BLaER1 treated with 17β-estradiol and CSF1 and Interleukin-3, amounts not matched to agents 10 nM and 100 nM (cell line): ENCODE data around the gene HOOK2.
A peak's percentile ranks its signal among the peaks of the same experiment; 100 is the strongest.
"Not testable (repeated sequence)": the region's sequence is repeated elsewhere in the genome, so short reads cannot be mapped to it uniquely, and the experiment has no call there.

Source experiments
- H3K27ac ChIP-seq, 11 experiments: shearing (Covaris generic); formaldehyde crosslinking; 2 replicates each; pipeline ENCODE4 v1.8.1; 2022
- H3K27me3 ChIP-seq, 11 experiments: shearing (Covaris generic); formaldehyde crosslinking; 2 replicates each; pipeline ENCODE4 v1.8.1; 2022
- H3K36me3 ChIP-seq, 11 experiments: shearing (Covaris generic); formaldehyde crosslinking; 2 replicates each; pipeline ENCODE4 v1.8.1; 2022
- H3K4me1 ChIP-seq, 10 experiments: shearing (Covaris generic); formaldehyde crosslinking; 2 replicates each; pipeline ENCODE4 v1.8.1; 2022
- H3K4me2 ChIP-seq, 11 experiments: shearing (Covaris generic); formaldehyde crosslinking; 2 replicates each; pipeline ENCODE4 v1.8.1; 2022
- H3K4me3 ChIP-seq, 10 experiments: shearing (Covaris generic); formaldehyde crosslinking; 2 replicates each; pipeline ENCODE4 v1.8.1; 2022
- H3K9ac ChIP-seq, 11 experiments: shearing (Covaris generic); formaldehyde crosslinking; 2 replicates each; pipeline ENCODE4 v1.8.1; 2022
- H3K9me3 ChIP-seq, 11 experiments: shearing (Covaris generic); formaldehyde crosslinking; replicated peaks in 1 of 11; 2 replicates each; pipeline ENCODE4 v1.8.1; 2022
- H4K20me1 ChIP-seq, 11 experiments: shearing (Covaris generic); formaldehyde crosslinking; 2 replicates each; pipeline ENCODE4 v1.8.1; 2022
- Cebpa-rat ChIP-seq, 11 experiments: shearing (Covaris generic); IDR thresholded peaks; 2 replicates each; pipeline ENCODE4 v1.8.1; 2022

Gene HOOK2

DNA sequence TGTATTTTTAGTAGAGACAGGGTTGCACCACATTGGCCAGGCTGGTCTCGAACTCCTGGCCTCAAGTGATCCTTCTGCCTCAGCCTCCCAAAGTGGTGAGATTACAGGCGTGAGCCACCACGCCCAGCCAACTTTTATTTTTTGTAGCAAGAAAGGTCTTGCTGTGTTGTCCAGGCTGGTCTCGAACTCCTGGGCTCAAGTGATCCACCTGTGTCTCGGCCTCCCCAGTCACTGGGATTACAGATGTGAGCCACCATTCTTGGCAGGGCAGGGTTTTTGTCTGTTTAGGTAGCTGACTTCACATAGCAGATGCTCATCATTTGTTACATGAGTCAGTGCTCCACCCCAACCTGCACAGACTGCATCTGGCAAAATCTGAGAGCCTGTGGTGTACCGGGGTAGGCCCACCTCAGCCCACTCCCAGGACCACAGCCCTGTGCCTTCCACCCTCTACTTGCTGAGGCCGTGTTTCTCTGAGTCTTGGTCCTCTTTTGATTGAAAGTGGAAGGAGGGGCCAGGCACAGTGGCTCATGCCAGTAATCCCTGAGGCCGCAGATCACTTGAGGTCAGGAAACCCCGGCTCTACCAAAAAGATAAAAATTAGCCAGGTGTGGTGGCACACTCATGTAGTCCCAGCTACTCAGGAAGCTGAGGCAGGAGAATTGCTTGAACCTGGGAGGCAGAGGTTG lies 47.5 kb downstream of the HOOK2 start:
- H4K20me1 ChIP-seq, result peaks cover 40 to 58% (median 46%) of the 10 kb centered on the region in 11 experiments
- no peak for TF ChIP-seq Cebpa-rat (IDR thresholded peaks at IDR 0.05)
- H3K27ac ChIP-seq, result no peak overlapping the region
- no peaks in the 10 kb centered on the region for H3K27me3 ChIP-seq
- no peak overlapping the region for H3K4me2 ChIP-seq
- no peak overlapping the region for H3K4me3 ChIP-seq
- H3K9ac ChIP-seq, result no peak overlapping the region
- H3K4me1 ChIP-seq, result peaks cover 37 to 47% (median 41%) of the 10 kb centered on the region in 10 experiments
- H3K9me3 ChIP-seq, result no peaks in the 10 kb centered on the region
- peaks cover 49 to 66% (median 62%) of the 10 kb centered on the region in 11 experiments for H3K36me3 ChIP-seq

GRCh38 chr19:12726988-12727316 lies 48.4 kb downstream of the HOOK2 start:
- H3K27me3 ChIP-seq, result no peaks in the 10 kb centered on the region
- TF ChIP-seq Cebpa-rat (IDR thresholded peaks at IDR 0.05), result no peak
- peaks cover 28 to 37% (median 32%) of the 10 kb centered on the region in 10 experiments for H3K4me1 ChIP-seq
- peaks cover 44 to 57% (median 53%) of the 10 kb centered on the region in 11 experiments for H3K36me3 ChIP-seq
- no peaks in the 10 kb centered on the region for H3K9me3 ChIP-seq
- no peak overlapping the region for H3K4me2 ChIP-seq
- H3K4me3 ChIP-seq, result no peak overlapping the region
- no peak overlapping the region for H3K27ac ChIP-seq
- H4K20me1 ChIP-seq, result peaks cover 31 to 48% (median 37%) of the 10 kb centered on the region in 11 experiments
- peak overlapping the region in 3 of 11 experiments; percentile 9 to 30 (median 13); a peak in 1 of 22 replicates for H3K9ac ChIP-seq

DNA sequence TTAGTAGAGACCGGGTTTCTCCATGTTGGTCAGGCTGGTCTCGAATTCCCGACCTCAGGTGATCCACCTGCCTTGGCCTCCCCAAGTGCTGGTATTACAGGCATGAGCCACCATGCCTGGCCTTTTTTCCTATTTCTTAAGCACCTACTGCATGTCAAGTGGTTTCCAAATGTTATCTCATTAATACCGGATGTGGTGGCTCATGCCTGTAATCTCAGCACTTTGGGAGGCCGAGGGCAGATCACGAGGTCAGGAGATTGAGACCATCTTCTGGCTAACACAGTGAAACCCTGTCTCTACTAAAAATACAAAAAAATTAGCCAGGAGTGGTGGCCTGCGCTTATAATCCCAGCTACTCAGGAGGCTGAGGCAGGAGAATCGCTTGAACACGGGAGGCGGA lies 49.7 kb downstream of the HOOK2 start:
- H3K27me3 ChIP-seq, H3K4me2 ChIP-seq, H3K4me3 ChIP-seq, H3K27ac ChIP-seq, H3K9ac ChIP-seq, H3K9me3 ChIP-seq: not testable (repeated sequence)
- Histone ChIP-seq H4K20me1 (peaks cover 17 to 48% (median 37%) of the 10 kb centered on the region in 11 experiments), H3K36me3 (peaks cover 30 to 47% (median 40%) of the 10 kb centered on the region in 11 experiments), H3K4me1 (peaks cover 17 to 29% (median 22%) of the 10 kb centered on the region in 10 experiments)

DNA sequence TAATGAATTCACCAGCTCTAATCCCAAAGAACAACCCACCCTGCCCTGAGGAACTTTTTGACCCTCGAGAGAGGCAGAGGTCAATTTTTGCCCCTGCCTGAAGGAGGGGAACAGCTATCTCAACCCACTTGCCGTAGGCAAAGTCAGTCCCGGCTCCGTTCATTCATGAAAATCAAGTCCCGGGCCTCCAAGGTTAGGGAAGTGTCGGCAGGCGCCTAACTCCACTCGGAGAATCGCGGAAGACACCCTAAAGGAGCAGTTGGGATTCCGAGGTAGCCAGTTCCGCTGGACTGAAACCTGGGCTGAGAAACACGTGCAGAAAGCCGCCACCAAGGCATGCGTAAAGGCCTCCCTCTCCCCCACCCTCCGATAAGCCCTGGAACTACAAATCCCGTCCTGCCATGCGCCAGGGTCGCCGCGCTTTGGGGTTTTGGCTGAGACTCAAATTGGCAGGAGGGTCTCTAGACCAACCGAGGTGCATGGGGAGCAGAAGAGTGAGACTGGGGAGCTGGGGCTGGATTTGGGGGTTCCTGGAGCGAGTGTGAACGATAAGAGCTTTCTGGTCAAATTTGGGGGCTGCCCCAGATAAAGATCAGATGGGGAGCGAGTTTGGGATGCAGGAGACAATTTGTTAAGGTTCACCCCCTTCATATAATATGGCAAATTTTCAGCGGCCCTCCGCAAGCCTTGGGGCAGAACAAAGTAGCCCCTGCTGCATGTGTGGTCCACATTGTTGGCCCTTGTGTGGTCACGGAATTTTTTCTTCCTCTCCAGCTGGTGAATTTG lies 51.5 kb downstream of the HOOK2 start, which contains the start of gene TNPO2:
TSS of gene TNPO2 (minus strand) at position 292 of the 786 bp plus-strand sequence. CDS start 2,955 bp downstream, outside the sequence.
- Histone ChIP-seq H3K9ac (peak within 1 kb of the TSS; percentile 77 to 99 (median 99)), H3K4me3 (peak within 1 kb of the TSS; percentile 71 to 90 (median 84)), H3K9me3 (no peaks in the 10 kb centered on the region), H3K4me2 (peak within 1 kb of the TSS; percentile 76 to 99 (median 91)), H3K27ac (peak within 1 kb of the TSS; percentile 18 to 99 (median 98); a peak in 21 of 22 replicates), H3K36me3 (peaks cover 19 to 47% (median 40%) of the 10 kb centered on the region in 11 experiments), H3K4me1 (peaks cover 22 to 35% (median 27%) of the 10 kb centered on the region in 10 experiments), H3K27me3 (no peaks in the 10 kb centered on the region), H4K20me1 (peaks cover 2 to 48% (median 37%) of the 10 kb centered on the region in 11 experiments; a peak in 21 of 22 replicates)
- no peak for TF ChIP-seq Cebpa-rat (IDR thresholded peaks at IDR 0.05)

GRCh38 chr19:12723381-12723640 lies 52.0 kb downstream of the HOOK2 start:
- Histone ChIP-seq H3K9ac (peak overlapping the region; percentile 77 to 99 (median 99)), H3K9me3 (no peaks in the 10 kb centered on the region), H3K27me3 (no peaks in the 10 kb centered on the region), H4K20me1 (peaks cover 0 to 48% (median 37%) of the 10 kb centered on the region in 11 experiments; a peak in 20 of 22 replicates), H3K27ac (peak overlapping the region; percentile 18 to 99 (median 98); a peak in 21 of 22 replicates), H3K4me2 (peak overlapping the region; percentile 76 to 99 (median 91)), H3K36me3 (peaks cover 19 to 47% (median 40%) of the 10 kb centered on the region in 11 experiments), H3K4me1 (peaks cover 27 to 41% (median 32%) of the 10 kb centered on the region in 10 experiments), H3K4me3 (peak overlapping the region; percentile 71 to 90 (median 84))
- TF ChIP-seq Cebpa-rat (IDR thresholded peaks at IDR 0.05), result no peak

GRCh38 chr19:12722566-12723380 lies 52.6 kb downstream of the HOOK2 start:
- Histone ChIP-seq H3K9me3 (no peaks in the 10 kb centered on the region), H3K27me3 (no peaks in the 10 kb centered on the region), H3K4me2 (peak overlapping the region; percentile 84 to 100 (median 94)), H4K20me1 (peaks cover 0 to 48% (median 42%) of the 10 kb centered on the region in 11 experiments; a peak in 20 of 22 replicates), H3K36me3 (peaks cover 19 to 47% (median 40%) of the 10 kb centered on the region in 11 experiments), H3K27ac (peak overlapping the region; percentile 90 to 99 (median 98)), H3K9ac (peak overlapping the region; percentile 95 to 100 (median 99)), H3K4me1 (peaks cover 29 to 43% (median 36%) of the 10 kb centered on the region in 10 experiments), H3K4me3 (peak overlapping the region; percentile 71 to 90 (median 84))
- TF ChIP-seq Cebpa-rat (IDR thresholded peaks at IDR 0.05), result no peak

- Histone ChIP-seq H3K27me3 (no peaks in the 10 kb centered on the region), H3K9ac (peak overlapping the region; percentile 95 to 100 (median 99)), H3K27ac (peak overlapping the region; percentile 90 to 99 (median 98)), H3K4me3 (peak overlapping the region; percentile 71 to 90 (median 84)), H3K4me2 (peak overlapping the region; percentile 94 to 100 (median 98)), H3K36me3 (peaks cover 24 to 47% (median 40%) of the 10 kb centered on the region in 11 experiments), H4K20me1 (peaks cover 0 to 51% (median 49%) of the 10 kb centered on the region in 11 experiments; a peak in 21 of 22 replicates), H3K4me1 (peaks cover 29 to 43% (median 37%) of the 10 kb centered on the region in 10 experiments), H3K9me3 (no peaks in the 10 kb centered on the region)
- TF ChIP-seq Cebpa-rat (IDR thresholded peaks at IDR 0.05), result no peak
Measured at GRCh38 chr19:12721656-12722565, 53.4 kb downstream of the HOOK2 start.
